ENCODE data around the gene CDC42.

Gene CDC42

DNA sequence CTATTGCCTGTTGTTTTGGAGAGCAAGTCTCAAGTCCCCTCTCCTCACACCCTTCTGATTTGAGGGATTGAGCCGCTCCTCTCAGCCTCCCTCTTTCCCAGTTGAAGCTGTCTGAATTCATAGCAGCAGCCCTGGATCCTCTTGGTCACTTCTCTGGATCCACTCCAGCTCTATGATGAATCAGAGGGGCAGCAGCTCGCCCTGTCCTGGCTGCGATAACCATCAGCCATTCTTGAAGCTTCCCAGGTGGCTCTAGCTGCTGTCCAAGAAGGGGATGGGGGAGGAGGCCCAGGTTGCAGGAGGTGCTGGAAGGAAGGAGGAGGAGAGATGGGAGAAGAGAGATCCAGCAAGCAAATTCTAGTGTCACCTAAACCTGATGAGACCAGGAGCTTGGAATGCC lies 59.1 kb downstream of the CDC42 start:
- DNase-seq = no peak

DNA sequence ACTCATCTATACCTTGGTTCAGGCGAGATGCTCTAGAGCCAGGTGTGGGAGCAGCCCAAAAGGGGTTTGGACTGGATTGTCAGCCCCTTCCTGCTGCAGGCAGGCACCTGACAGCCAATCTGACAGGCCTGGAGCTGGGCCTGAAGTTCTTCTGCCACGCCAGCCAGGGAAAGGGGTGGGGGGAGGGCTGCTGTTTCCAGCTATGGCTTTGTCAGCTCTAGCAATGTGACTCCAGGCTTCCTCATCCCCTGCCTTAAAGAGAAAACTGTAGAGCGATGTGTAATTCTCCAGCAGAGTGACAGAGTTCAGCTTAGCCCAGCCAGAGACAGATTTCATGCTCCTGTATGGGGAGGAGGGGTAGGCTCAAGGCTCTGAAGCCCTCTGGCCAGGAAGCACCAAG lies 60.0 kb downstream of the CDC42 start:
- no peak for DNase-seq

DNA sequence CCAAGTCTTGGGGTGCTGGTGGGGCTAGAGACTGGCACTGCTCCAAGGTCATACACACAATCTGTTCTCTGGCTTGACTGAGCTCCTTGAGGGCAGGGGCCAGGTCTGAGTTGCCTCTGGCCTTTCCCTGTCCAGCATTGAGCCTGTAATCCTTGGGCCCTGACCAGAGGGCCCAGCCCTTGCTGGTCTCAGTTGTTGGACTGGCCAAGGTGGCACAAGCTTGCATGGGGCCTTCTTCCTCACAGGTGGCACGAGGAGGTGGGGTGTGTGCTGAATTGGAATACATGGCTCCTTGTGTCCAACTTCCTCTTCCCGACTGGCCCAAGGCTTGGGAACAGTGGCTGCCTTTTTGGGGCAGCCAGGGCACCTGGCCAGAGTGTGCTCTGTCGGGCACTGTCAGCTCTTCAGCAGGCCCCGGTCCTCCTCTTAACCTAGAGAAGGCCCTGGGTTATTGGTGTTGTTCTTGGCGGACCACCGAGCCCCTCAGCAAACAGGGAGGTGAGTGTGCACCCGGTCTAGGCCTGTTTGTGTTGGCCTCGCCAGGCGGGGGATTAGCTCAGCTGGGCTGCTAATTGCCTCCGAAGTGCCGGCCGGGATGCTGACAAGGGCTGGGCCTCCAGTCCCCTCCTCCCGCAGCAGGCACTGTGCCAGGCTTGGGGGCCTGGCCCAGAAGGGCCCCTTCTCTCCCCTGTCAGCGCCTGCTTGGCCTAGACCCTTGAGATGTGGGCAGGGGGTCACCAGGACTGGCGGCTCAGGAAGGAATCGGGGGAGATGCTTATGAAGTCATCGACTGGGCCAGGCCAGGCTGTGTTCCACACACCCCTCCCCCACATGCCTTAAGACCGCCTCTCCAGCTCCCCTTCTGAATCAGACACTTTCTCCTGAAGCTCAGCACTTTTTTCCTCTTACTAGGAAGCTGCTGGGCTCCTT lies 61.8 kb downstream of the CDC42 start:
- no peak for DNase-seq

DNA sequence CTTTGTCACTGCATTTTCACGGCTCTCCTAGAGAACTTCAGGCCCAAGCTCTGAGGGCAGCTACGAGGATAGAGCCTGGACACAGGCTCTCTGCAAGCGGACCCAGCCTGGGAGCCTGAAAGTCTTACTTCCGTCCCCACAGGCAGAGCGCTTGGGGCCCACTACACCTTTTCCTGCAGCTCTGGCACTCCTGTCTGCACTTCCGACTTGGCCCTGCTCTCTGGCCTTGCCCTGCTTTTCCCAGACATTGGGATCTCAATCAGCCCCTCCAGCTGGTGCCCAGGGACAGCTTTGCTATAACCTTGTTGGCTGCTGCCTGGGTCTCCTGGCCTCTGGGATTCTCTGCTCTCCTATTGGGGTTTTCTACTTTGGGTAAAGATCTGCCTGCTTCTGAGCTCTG lies 62.8 kb downstream of the CDC42 start:
- DNase-seq = no peak

DNA sequence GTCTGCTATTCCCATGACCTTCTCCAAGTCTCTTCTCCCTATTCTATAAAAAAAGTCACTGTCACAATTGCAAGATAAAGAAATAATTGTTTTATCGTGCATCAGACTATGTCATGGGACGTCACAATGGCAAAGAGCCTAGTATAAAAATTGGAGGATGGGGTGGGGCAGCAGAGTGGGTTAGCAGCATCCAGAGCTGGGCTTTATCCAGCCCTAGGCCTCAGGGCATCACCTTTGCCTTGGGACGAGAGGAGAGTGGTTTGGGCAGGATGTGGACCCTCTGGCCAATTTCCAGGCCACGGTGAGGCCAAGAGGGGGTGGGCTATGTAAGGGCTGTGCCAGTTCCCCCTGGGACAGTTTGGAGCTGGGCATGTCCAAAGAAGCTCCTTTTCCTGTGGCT lies 64.7 kb downstream of the CDC42 start:
- no peak for DNase-seq

DNA sequence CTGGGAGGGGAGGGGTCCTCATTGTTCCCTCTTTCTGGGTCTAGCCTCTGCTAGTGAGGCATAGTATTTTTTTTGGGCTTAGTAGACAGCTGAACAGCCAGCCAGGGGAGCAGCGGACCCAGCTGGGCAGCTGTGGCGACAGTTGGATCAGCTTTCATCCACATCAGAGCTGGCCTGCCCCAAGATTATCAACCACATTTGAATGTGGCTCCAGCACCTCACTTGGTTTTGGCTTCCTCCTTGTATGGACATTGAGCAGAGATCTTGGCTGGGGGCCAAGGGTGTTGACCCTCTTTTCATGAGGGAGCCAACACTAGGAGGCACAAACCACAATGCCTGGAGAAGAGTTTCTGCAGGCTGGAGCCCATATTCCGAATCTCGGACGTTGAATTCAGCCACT lies 65.3 kb downstream of the CDC42 start:
- DNase-seq = no peak

DNA sequence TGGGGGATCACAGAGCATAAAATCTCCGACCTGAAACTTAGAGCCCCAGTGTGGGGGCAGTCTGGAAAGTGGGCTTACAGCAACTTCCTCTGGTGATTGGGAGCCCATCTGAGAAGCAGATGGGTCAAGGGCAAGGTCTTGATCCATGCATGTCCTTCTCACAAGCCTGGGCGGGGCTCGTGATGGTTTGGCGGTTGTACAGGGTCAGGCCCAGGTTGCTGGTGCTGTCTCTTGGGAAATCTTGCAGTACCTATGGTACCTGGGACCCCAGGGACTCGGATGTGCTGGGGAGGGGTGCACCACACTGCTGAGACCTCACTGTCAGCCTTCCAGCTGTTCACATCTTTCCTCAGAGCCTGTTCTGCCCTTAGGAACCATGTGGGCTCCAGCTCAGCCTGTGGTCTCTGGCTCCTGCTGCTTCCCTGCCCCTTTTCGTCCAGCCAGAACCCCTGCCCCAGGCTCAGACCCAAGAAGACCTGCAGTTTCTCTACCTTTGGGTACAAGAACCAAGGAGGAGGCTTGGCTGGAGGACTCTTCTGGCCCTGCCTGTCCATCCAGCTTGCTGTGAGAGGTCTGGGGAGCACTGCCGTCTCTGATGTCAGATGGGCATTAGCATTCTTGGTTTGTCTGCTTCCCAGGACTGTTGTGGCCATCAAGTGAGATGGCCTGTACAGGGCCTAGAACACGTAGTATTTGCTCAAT lies 65.9 kb downstream of the CDC42 start:
- DNase-seq = no peak

DNA sequence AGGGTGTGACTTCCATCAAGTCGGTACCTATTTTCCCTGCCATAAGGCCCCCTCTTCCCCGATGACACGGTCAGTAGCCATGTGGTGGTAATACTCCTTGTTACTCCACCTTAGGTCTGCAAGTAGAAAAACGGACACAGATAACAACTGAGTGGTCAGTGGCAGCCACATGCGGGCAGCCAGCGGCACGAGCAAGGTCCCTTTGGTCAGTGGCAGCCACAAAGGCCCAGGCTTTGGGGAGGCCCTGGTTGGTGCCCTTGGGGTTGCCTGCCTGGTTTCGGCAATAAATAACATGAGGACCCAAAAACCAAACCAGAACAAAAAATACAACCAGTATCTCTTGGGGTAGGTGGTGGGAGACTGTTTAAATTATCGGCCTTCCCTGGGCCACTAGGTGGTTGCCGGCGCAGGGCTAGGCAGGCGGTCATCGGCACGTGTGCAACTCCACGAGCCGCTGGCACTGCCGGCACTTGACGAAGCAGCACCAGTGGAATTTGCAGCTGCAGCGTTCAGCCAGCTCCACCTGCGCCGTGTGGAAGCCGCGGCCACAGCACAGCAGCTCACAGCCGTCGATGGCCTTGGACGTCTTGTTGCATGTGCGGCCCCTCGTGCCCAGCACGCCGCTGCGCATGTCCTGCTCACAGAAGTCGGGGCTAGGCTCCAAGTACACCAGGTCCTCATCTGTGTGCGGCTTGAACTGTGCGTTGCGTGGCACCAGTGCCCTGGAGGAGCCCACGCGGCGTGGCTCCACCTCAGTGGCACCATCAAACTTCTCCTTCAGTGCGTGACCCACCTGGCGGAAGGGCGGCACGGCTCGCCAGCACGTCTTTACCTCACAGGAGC lies 67.3 kb downstream of the CDC42 start:
- no peak for DNase-seq

DNA sequence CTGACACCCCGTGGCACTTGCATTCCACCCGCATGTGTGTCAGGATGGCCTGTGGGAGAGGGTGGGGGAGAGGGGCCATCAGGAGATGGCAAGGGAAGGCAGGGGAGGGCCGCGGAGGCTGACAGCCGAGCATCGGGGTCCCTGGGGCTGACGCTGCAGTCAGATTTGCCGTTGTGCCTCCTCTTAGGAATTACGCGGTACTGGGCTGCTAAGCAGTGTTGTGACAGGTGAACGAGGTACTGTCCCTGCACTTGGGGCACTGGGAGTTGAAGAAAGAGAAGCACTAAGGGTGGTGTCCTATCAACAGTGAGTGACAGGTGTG lies 67.9 kb downstream of the CDC42 start:
- DNase-seq = no peak

DNA sequence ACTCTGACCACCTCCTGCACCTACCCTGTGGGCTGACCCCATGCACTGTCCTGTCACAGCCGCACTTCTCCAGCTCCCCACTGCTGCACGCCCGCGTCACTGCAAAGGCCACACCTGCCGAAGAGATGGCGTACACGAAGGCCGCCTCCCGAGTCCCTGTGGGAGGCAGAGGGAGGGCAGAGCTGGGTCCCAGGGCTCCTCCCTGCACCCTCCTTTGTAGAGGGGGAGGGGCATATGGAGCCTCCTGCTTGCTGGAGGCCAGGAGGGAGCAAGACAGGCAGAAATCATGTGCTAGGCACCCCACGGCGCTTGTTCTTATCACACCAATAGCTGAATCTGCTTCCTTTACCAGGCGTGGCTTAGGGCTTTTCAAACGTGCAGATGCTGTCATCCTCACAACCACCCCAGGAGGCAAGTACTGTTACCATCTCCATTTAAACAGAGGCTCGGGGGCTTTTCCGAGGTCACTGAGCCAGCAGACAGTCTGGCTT lies 69.0 kb downstream of the CDC42 start:
- no peak for DNase-seq

DNA sequence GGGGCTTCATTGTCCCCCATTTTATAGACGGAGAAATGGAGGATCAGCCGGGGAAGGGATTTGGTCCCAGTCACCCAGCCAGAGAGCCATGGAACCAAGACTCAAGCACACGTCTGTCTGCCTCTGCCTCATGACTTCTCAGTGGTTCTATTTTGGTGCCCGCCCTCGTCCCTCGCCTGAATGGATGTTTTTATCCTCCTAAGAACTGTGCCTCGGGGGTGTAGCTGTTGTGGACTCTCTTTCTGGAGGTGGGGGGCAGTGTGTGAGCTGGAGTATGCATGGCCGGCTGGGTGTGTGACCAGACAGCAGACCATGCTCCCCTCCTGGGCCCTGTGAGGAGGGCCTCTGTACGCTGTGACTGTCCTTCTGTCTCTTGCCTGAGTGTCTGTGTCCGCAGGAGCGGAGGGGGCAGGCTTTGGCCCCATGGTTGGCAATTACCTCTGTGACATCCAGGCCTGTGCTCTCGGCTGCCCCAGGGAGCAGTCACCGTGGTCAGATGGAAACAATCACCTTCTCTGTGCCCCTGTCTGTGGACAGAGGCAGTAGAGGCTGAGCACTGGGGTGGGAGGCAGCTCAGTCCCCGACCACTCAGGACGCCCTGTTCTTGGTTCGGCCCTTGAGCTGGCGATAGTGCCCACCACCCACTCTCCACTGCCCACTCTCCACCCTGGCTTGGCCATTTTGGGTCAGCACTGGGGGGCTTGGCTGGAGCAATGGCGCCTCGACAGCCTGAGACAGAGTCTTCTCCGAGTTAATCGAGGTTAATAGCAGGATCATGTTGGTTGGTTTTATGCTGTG lies 70.0 kb downstream of the CDC42 start:
- no peak for DNase-seq

DNA sequence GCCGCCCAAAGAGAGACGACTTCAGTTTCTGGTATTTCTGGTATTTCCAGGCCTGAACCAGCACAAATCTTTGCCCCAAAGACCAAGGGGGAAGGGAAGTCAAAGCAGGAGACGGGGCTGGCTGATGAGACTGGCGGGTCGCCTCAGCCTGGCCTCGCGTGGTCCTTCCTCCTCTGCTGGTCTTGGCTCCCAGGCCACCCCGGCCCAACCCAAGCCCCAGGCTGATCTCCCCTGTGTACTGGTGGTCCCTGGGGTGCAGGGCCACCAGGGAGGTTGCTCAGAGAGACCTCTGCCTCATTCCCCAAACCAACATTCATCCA lies 70.5 kb downstream of the CDC42 start:
- DNase-seq = no peak

DNA sequence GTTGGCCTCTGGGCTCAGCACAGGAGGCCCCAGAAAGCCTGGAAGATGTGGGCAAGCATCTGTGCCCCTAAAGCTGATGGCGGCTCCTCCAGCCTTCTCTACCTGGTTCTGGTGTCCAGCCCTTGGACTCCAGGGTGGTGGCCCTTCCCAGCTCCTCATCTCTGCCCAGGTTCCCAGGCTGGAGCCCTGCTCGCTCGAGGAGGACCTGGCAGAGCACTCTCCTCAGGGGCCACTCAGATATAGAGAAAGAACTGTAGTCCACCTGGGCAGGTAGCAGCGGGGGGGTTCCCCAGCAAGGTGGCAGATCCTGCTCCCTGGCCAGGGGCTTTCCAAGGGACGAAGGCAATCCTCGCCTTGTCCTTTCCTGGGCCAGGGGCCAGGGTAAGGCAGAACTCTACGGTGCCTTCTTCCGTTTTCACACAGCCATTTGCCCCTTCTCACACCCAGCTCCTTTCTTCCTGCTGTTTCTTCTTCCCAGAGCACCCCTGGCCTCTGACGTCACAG lies 71.4 kb downstream of the CDC42 start:
- DNase-seq = no peak

DNA sequence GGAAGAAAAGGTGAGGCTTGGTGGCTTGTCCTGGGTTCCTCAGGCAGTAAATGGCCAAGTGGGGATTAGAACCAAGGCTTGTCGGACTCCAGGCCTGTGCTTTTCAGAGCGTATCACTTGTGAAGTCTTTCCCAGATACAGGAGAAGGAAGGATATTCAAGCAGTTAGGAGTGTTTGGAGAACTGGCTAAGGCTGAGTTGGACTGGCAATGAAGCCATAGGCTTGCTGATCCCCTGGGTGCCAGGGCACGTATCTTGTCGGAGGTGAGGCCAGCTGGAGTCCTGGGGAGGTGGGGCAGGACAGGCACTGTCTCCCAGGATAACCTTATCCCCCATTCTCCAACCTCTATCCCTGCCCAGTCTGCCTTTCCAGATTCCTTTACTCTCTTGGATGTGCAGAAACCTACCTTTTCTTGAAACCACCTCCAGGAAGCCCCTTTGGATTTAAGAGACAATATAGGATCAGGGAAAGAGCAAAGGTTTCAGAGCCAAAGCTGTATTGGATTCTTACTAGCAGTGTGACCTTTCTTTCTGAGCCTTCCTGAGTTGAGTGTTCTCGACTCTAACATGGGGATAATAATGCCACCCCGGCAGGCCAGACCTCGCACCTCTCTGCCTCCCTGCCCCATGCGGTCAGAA lies 72.2 kb downstream of the CDC42 start:
- no peak for DNase-seq

DNA sequence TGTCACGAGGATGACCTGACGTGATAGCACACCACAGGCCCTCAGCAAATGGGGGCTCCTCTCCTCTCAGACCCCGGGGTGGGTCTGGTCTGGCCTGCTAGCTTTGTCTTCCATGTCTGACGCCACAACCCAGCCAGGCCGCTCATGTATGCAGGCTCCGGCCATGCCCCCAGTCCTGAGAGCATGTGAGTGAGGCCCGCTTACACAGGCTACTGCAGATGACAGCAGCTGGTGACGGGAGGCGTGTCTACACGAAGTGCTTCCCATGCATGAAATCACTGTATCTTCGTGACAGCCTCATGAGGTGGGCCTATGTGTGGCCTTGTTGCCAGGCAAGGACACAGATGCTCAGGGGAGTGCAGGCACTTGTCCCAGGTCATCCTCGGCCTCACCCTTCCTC lies 74.0 kb downstream of the CDC42 start:
- DNase-seq = no peak

DNA sequence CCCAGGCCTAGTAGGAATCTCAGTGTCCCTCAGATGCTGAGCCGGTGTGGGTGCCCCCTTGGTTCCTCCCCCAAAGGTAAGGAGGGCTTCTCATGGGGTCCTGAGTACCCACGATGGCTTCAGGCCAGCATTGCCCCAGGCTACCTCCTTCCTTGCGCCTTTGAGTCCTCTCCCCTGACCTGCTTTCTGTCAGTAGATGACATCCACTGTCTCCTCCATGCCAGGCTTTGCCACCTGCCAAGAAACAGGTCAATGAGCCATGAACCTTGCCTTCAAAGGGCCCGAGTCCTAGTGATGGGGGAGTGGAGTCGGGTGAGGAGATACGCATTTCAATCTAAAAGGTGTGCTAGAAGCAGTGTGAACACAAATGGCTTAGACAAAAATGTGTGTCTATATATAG lies 74.7 kb downstream of the CDC42 start:
- DNase-seq = no peak

DNA sequence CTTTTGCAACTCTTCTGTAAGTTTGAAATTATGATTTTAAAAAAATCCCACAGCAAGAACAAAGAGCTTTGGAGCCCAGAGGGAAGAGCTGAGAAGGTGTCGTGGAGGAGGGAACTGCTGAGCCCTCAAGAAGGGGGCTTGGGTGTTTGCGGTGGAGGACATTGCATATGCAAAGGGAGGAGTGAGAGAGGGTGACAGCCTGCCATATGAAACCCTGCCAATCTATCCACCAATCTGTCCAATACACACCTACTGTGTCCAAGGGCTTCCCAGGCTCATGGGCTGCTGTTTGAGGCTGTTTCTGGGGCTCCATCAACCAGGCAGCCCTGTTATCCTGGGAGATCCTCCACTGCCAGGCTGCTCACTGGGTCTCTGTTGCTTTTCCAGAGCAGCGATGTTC lies 75.2 kb downstream of the CDC42 start:
- DNase-seq = no peak

DNA sequence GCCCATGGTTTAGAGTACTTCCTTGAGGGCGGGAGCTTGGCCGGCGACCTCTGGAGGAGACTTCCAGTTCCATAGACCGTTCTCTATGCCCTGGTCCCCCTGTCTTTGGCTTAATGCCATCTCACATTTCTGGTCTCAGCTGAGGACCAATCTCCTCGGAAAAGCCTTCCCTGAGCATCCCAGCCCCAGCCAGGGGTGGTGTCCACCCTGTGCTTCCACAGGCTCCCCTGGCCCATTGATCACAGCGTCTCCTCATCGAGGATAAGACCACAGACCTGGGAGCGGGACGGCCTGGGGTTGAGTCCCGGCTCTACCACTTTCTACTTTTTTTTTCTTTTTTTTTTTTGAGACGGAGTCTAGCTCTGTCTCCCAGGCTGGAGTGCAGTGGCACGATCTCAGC lies 75.9 kb downstream of the CDC42 start:
- no peak for DNase-seq

DNA sequence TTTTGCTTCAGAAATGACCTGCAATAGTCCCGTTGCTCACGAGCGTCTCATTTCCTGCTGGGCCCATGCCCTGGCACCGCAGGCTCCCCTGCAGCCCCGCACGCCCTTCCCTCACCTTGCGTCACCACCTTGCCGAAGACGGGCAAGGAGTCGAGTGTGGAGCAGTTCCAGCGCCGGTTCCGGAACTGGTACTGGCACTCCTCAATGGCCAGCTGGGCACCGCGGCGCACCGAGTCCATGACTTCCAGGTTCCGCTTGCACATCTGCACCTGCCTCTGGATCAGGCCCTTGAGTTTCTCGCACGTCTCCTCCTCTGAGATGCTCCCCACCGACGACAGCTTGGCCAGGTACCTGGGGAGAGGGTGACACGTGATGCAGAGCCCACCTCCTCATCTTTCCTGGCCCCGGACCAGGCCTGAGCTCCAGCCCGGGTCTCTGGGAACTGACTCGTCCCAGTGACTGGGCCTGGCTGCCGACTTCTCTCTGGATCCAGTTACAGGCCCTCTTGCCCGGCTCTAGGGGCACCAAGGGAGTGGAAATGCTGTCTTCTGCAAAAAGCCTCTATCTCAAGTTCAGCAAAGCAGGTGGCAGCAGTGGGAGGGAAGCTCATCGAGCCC lies 77.1 kb downstream of the CDC42 start:
- no peak for DNase-seq

DNA sequence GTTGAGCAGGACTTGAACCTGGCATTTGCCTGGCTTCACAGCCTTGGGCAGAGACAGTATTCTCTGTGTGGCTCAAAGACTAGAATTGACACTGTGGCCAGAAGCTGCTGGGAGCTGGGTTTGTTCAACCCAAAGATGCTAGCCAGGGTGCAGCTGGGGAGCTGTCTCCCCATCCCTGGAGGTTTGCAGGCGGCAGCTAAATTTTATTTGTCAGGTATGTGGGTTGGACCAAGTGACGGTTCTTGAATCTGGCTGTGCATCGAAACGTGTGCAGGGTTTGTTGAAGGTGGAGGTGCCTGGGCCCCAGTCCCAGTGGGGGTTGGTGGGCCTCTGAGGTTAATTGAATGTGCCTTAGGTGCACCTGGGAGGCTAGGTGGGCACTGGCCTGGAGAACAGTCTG lies 78.6 kb downstream of the CDC42 start:
- DNase-seq = no peak

DNA sequence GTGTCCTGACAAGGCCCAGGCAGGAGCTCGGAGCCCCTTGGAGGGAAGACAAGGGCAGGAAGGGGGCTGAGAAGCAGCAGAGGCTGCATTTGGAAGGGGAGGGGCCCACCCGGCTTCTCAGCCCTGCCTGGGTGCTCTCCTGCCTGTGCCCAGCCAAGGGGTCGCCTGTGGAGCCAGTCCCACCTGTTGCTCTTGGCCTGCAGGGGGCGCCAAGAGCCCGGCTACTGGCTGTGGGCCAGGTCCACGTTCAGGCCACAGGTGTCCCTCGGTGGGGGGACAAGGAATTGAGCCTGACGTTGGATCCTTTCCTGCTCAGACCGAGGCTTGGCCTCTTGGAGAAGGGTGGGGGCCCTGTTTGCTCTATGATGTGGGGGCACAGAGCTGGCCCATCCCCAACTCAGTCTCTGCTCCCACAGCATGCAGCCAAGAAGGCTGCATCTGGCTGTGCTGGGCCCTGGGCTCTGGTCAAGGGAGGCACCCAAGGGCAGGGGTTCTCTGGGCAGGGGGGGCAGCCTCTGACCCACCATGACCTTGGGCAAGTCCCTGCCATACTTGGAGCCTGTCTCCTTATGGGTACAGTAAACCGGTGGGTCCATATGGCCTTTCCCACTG lies 79.5 kb downstream of the CDC42 start:
- peak; percentile 7 for DNase-seq
